ENCODE data around the gene KCNA5. TPM values are rescaled to one million over a fixed set of nuclear protein-coding genes. Genes with fewer than 3 reads are reported as not detected.

KCNA5 gene
- total RNA-seq, 2 experiments from 2014 or later = not detected

DNA sequence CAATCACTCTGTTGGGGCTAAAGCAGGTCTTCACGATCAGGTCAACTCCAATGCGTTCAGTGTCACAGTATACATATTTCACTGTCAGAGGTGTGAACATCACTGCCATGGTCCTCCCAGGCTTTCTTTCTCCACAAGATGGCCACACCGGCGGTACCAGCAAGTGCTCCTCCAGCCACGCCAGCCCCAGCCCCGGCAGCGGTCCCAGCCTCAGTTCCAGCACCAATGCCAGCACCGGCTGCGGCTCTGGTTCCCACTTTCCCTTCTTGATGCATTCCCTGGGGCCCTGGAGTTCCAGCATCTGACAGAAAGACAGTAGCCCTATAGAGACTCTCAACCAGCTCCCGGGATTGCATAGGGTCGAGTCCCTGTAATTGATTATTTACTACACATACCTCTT, 10.9 kb upstream of the KCNA5 start:
- no peak for TF ChIP-seq CTCF (IDR thresholded peaks at IDR 0.05)
- no peak overlapping the region for H3K4me3 Mint-ChIP-seq
- H3K9me3 Mint-ChIP-seq = no peaks in the 10 kb centered on the region
- no peak overlapping the region for H3K27ac Mint-ChIP-seq
- DNase-seq (no peak), ATAC-seq (ENCODE audit: poor library complexity) (no peak)
- intact Hi-C loops (cut with DNase I, micrococcal nuclease) = no loop called here
- no peaks in the 10 kb centered on the region for H3K9me3 ChIP-seq (ENCODE audit: control insufficient read depth in 1 of 2, insufficient read depth in 1 of 2, low read length in 2 of 2)
- H3K36me3 Mint-ChIP-seq (ENCODE audit: low read depth) = no peaks in the 10 kb centered on the region
- no peaks in the 10 kb centered on the region for H3K27me3 ChIP-seq (ENCODE audit: control insufficient read depth in 1 of 2, insufficient read depth in 2 of 2, low read length in 2 of 2)
- POLR2A ChIA-PET = no interaction called here
- H3K27me3 Mint-ChIP-seq = peaks cover 25% of the 10 kb centered on the region
- H3K4me1 ChIP-seq (ENCODE audit: insufficient read depth, low read length) = no peaks in the 10 kb centered on the region
- CTCF ChIA-PET = no interaction called here
- H3K36me3 ChIP-seq (ENCODE audit: insufficient read depth, low read length) = no peaks in the 10 kb centered on the region
- no peaks in the 10 kb centered on the region for H3K4me1 Mint-ChIP-seq (ENCODE audit: low read depth)
- H3K4me3 ChIP-seq (ENCODE audit: low read length) = no peak overlapping the region
- no peak overlapping the region for H3K27ac ChIP-seq (ENCODE audit: low read depth in 1 of 2, low read length in 2 of 2)

GRCh38 chr12:5033883-5034282, 9.8 kb upstream of the KCNA5 start:
- no peak overlapping the region for H3K27ac Mint-ChIP-seq
- POLR2A ChIA-PET = no interaction called here
- no peak for TF ChIP-seq CTCF (IDR thresholded peaks at IDR 0.05)

DNA sequence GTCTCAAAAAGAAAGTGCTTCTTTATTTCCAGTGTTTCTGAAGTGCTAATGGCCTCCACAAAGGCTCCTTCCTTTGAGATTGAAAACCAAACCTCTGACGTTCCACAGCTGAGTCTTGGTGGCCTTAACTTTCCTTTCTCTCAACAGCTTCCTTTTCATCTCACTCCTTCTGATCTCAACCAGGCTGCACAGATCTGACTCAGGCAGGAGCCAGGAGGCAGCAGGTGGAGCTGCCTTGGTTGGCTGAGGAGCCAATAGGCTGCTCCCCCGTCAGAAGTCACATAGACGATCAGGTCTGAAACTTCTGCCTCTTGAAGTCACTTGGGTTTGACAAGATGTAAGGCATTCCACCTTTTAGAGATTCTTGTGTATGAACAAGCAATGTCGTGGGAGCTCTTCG, 9.1 kb upstream of the KCNA5 start:
- Histone ChIP-seq H3K4me3 (ENCODE audit: low read length) (no peak overlapping the region), H3K4me1 (ENCODE audit: insufficient read depth, low read length) (no peaks in the 10 kb centered on the region), H3K27me3 (ENCODE audit: control insufficient read depth in 1 of 2, insufficient read depth in 2 of 2, low read length in 2 of 2) (peaks cover 0 to 2% of the 10 kb centered on the region in 2 experiments), H3K9me3 (ENCODE audit: control insufficient read depth in 1 of 2, insufficient read depth in 1 of 2, low read length in 2 of 2) (no peaks in the 10 kb centered on the region), H3K27ac (ENCODE audit: low read depth in 1 of 2, low read length in 2 of 2) (no peak overlapping the region), H3K36me3 (ENCODE audit: insufficient read depth, low read length) (no peaks in the 10 kb centered on the region)
- H3K4me3 Mint-ChIP-seq = no peak overlapping the region
- ChIA-PET CTCF (interaction anchor here (0.6 kb wide), 1 partner anchor 21 kb away, joined by 3 read pairs; no protein-coding TSS in a partner anchor), POLR2A (no interaction called here)
- ATAC-seq (ENCODE audit: poor library complexity) (no peak), DNase-seq (no peak)
- peaks cover 35% of the 10 kb centered on the region for H3K27me3 Mint-ChIP-seq
- no peak overlapping the region for H3K27ac Mint-ChIP-seq
- no peak for TF ChIP-seq CTCF (IDR thresholded peaks at IDR 0.05)
- no peaks in the 10 kb centered on the region for H3K36me3 Mint-ChIP-seq (ENCODE audit: low read depth)
- intact Hi-C loops (cut with DNase I, micrococcal nuclease) = no loop called here
- H3K4me1 Mint-ChIP-seq (ENCODE audit: low read depth) = no peaks in the 10 kb centered on the region
- no peaks in the 10 kb centered on the region for H3K9me3 Mint-ChIP-seq

More at GRCh38 chr12:5033883-5034282, 9.8 kb upstream of the KCNA5 start:
- H3K27me3 ChIP-seq (ENCODE audit: control insufficient read depth in 1 of 2, insufficient read depth in 2 of 2, low read length in 2 of 2) = no peaks in the 10 kb centered on the region
- no peaks in the 10 kb centered on the region for H3K36me3 Mint-ChIP-seq (ENCODE audit: low read depth)
- H3K4me3 Mint-ChIP-seq = no peak overlapping the region
- no peaks in the 10 kb centered on the region for H3K9me3 ChIP-seq (ENCODE audit: control insufficient read depth in 1 of 2, insufficient read depth in 1 of 2, low read length in 2 of 2)
- CTCF ChIA-PET = no interaction called here
- H3K36me3 ChIP-seq (ENCODE audit: insufficient read depth, low read length) = no peaks in the 10 kb centered on the region
- intact Hi-C loops (cut with DNase I, micrococcal nuclease) = no loop called here
- no peaks in the 10 kb centered on the region for H3K9me3 Mint-ChIP-seq
- H3K27me3 Mint-ChIP-seq = peaks cover 28% of the 10 kb centered on the region
- H3K4me1 ChIP-seq (ENCODE audit: insufficient read depth, low read length) = no peaks in the 10 kb centered on the region
- H3K4me1 Mint-ChIP-seq (ENCODE audit: low read depth) = no peaks in the 10 kb centered on the region
- DNase-seq = no peak
- no peak overlapping the region for H3K4me3 ChIP-seq (ENCODE audit: low read length)
- H3K27ac ChIP-seq (ENCODE audit: low read depth in 1 of 2, low read length in 2 of 2) = no peak overlapping the region
- ATAC-seq (ENCODE audit: poor library complexity) = no peak
